ENCODE data around the gene SERGEF. TPM values are rescaled to one million over a fixed set of nuclear protein-coding genes. Genes with fewer than 3 reads are reported as not detected.

SERGEF gene
- total RNA-seq, 1 donor from 2014 or later = 45.5 TPM

- no peak for DNase-seq
Measured at GRCh38 chr11:17748044-17748443, 264.8 kb downstream of the SERGEF start.

GRCh38 chr11:17747131-17747955 is 265.5 kb downstream of the SERGEF start:
- DNase-seq = no peak

GRCh38 chr11:17746096-17746495 is 266.8 kb downstream of the SERGEF start:
- no peak for DNase-seq

GRCh38 chr11:17745023-17745772 is 267.6 kb downstream of the SERGEF start:
- DNase-seq = no peak

- DNase-seq = no peak
Measured at GRCh38 chr11:17744151-17744940, 268.5 kb downstream of the SERGEF start.

GRCh38 chr11:17743808-17744119 is 269.1 kb downstream of the SERGEF start:
- no peak for DNase-seq

GRCh38 chr11:17743026-17743807 is 269.6 kb downstream of the SERGEF start:
- no peak for DNase-seq

GRCh38 chr11:17742019-17742418 is 270.8 kb downstream of the SERGEF start:
- DNase-seq = no peak

GRCh38 chr11:17741487-17741886 is 271.4 kb downstream of the SERGEF start:
- DNase-seq = no peak

GRCh38 chr11:17740649-17741235 is 272.1 kb downstream of the SERGEF start:
- no peak for DNase-seq

- DNase-seq = no peak
Measured at GRCh38 chr11:17739945-17740338, 272.9 kb downstream of the SERGEF start.

- no peak for DNase-seq
Measured at GRCh38 chr11:17738151-17738973, 274.5 kb downstream of the SERGEF start.

Other genes with a start within 250 kb of the SERGEF start
- gene TPH1, start 33.2 kb upstream of the SERGEF start, total RNA-seq = 0.47 TPM
- 31.4 TPM for gene SAAL1, start 93.0 kb upstream of the SERGEF start, total RNA-seq
- not detected for gene MRGPRX3, start 119.5 kb upstream of the SERGEF start, total RNA-seq
- gene MRGPRX4, start 159.8 kb upstream of the SERGEF start, total RNA-seq = not detected
- not detected for gene SAA4, start 223.8 kb upstream of the SERGEF start, total RNA-seq
- 0.31 TPM for gene SAA2, start 235.6 kb upstream of the SERGEF start, total RNA-seq

Measured in occipital lobe (tissue), 2 donors.